AG09309 (cell line): ENCODE measurements around the gene SCYL1.

Experiments
- DNase-seq: peaks from one replicate; pipeline ENCODE4 v3.0.0-alpha.2; 2010; ENCODE audit warnings: low read depth
- H3K4me3 ChIP-seq: 2 replicates; pipeline ENCODE4 v1.5.1; 2011; ENCODE audit warnings: mild to moderate bottlenecking, low read depth, low read length, moderate library complexity; ENCODE audit not compliant: control insufficient read depth
- CTCF ChIP-seq: IDR thresholded peaks from 2 replicates; pipeline ENCODE4 v1.5.1; 2011; ENCODE audit warnings: mild to moderate bottlenecking, low read depth, low read length, inconsistent platforms; ENCODE audit not compliant: insufficient read depth, control insufficient read depth; ENCODE audit errors: missing control alignments

The SCYL1 gene

GRCh38 chr11:65586247-65586630 is 61.4 kb downstream of the SCYL1 start:
- DNase-seq = no peak
- no peak overlapping the region for H3K4me3 ChIP-seq
- no peak for TF ChIP-seq CTCF

DNA sequence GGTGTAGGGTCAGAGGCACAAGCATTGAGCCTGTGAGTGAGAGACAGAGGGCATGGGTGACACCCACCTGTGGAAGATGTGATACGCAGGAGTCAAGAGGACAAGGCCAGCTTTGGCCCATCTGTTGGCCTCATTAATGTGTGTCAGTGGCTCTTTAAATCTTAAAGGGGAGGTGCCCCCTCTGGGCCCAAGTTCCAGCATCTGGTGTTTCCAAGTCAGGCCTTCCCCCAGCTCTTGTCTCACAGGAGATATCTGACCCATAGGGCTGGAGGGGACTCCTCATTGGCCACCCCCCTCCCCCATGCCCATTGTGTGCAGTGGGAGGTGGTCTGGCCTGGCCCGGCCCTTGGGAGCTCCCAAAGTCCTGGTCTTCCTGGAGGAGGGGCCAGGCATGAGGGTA is 61.8 kb downstream of the SCYL1 start:
- H3K4me3 ChIP-seq = no peak overlapping the region
- no peak for TF ChIP-seq CTCF
- no peak for DNase-seq
